ENCODE measurements around the gene MED13L.
"Not testable (repeated sequence)": the region's sequence is repeated elsewhere in the genome, so short reads cannot be mapped to it uniquely, and the experiment has no call there.

The MED13L gene

DNA sequence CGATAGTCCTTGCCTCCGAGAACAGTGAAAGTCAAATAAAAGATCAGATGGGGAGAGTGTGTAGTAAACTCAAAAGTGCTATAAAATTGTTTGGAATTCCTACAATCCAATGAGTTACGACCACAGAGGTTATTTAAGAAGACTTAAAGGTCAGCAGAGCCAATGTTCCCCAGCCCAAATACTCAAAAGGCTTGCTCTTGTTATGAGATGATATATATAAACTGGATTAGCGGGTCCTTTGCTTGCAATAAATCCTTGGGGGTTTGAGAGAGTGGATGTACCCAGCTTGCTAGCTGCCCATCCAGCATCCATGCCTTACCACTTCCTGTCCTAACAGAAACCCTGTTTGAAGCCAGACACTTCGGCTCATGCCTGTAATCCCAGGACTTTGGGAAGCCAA is 29.0 kb upstream of the MED13L start:
- Histone ChIP-seq H3K27ac (no peak overlapping the region), H3K4me3 (no peak overlapping the region)

DNA sequence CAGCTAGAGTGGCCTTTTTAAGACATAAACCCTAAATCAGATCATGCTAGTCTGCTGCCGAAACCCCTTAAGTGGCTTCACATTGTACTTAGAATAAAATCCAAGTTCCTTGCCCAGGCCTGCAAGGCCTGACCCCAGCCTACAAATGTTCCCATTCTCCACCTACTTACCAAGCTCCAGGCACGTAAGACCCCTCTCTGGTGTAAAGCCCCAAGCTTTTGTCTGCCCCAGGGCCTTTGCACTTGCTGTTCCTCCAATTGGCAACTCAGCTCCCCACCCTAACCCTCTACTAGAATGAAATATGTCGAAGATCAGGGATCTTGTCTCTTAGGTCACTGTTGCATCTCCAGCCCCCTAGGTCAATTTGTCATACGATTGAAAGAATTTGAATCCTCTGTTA is 27.1 kb upstream of the MED13L start:
- no peak overlapping the region for H3K27ac ChIP-seq
- no peak overlapping the region for H3K4me3 ChIP-seq

DNA sequence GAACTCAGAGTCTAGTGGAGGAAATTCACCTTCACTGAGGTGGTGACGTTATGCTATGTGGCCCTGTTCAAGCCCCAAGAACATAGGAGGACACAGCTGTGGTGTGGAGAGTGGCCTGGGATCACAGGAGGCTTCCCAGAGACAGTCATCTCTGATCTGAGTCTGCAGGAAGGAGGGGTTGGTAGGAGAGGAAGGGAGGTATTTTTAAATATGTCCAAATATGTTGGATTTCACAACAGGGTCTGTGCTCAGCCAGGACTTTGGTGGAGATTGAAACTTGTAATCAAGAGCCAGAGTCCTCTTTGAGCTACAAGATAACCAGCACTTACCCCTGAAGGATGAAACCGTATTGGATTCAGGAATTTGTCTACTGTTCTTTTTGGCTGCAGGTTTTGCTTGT is 26.4 kb upstream of the MED13L start:
- no peak overlapping the region for H3K4me3 ChIP-seq
- H3K27ac ChIP-seq, result no peak overlapping the region

DNA sequence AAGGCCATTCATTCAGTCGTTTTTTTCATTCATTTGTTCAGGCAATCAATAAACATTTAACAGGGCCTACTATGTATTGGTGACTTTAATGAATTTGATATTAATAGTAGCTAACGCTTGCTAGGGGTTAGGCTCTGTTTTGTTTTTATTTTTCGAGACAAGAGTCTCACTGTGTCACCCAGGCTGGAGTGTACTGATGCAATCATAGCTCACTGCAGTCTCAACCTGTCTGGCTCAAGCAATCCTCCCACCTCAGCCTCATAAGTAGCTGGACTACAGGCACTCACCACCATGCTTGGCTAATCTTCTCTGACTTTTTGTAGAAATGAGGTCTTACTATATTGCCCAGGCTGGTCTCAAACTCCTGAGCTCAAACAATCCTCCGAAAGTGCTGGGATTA is 25.6 kb upstream of the MED13L start:
- no peak overlapping the region for H3K4me3 ChIP-seq
- H3K27ac ChIP-seq, result no peak overlapping the region

DNA sequence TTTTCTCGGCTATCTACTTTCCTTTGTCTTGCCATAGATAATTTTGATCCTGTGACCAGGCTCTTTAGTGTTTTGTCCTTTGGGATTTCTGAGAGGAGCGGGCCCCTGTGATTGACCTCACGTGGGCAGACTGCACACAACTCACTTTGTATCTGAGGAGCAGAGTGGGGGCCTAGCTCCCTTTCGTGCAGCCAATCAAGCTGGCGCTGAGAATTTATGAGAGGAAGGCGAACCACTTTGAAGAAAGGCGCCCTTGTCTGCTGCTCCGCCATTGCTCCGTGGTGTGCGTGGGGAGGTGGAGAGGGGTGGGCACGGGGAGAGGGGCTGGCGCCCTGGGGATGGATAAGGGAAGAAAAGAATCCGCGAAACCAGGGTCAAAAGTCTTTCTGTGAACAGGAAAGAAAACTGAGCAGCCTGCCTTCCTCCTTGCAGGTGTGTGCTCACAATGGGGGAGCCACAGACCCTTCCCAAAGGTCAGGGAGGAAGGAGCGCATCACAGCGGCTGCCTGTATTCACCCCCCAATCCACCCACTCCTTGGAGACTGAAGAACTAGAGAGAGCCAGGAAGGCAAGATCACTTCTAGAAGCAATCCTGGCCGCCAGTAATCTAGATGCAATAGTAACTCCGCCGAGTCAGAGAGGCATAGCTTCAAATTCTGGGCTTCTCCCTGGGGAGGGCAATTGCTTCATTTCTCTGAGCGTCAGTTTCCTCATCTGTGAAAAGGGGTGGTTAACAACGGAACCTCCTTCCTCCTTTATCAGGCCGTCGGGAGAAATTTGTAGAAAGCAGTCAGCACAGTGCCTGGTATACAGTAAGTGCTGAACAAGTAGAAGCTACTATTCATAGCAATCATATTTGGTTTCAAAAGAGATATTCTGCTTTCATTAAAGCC is 24.9 kb upstream of the MED13L start:
- no peak overlapping the region for H3K27ac ChIP-seq
- H3K4me3 ChIP-seq, result no peak overlapping the region

DNA sequence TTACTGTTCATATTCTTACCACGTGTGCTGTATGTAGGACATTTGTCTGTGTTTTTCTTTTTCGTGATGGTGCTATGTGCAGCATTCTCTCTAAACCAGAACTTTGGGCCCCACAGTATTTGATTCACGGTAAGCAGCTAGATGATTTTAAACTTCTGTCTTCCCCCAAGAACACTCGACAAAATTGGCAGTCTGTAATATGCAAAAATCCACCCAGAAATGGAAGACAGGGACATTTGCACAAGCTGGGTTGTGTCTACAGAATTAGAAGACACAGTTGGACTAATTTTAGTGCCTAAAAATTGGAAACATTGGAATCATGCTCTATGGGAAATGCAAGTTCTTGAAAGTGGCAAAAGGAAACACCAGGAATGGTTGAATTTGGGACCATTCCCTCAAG is 24.1 kb upstream of the MED13L start:
- peak overlapping the region in 1 of 21 experiments; percentile 29 for H3K27ac ChIP-seq
- no peak overlapping the region for H3K4me3 ChIP-seq

DNA sequence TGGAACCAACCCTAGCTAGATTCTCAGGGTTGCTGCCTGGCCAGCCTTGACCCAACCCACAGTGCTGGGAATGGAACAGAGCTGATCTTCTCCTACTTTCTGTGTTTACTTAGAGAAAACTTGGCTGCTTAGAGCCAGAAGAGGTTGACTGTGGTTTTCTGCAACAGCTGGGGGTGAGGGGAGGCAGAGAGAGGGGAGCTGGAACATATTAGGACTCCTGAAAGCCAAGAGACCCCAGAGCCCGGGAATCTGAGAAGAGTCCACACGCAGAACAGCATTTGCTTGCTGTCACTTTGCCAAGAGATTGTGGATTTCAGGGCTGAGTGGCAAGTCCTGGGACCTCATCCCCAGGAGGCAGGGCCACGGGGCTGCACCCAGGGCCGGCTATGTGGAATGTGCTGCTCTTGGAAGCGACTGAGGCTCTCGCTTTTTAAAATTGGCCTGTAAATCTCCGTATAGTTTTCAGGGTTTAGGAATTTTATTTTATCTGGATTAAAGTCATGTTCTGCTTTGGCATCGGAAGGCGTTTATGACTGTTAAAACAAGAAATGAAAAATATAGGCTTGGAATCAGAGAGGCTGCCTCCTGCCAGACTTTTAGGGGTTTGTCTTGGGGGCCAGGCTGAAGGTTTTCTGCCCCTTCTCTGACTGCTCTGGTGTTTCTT is 22.3 kb upstream of the MED13L start:
- H3K27ac ChIP-seq, result peak overlapping the region in 6 of 21 experiments; percentile 1 to 55 (median 25)
- no peak overlapping the region for H3K4me3 ChIP-seq

DNA sequence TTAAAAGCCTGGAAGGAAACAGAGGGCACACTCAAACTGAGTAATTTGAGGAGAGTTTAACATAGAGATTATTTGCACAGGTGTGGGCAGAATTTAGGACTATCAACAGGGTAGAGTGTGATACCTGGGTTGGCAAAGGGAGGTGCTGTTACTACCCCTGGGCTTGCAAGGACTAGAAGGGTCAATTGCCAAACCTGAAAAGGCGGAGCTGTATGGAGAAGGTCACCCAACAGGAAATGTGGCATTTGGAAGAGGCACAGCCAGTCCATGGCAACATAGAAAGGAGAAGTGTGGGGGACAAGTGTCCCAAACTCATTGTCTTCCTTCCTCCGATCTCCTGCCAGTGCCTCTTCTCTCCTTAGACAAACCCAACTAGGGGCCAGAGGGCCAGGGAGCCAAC is 21.6 kb upstream of the MED13L start:
- H3K27ac ChIP-seq, result peak overlapping the region in 5 of 21 experiments; percentile 1 to 55 (median 29)

DNA sequence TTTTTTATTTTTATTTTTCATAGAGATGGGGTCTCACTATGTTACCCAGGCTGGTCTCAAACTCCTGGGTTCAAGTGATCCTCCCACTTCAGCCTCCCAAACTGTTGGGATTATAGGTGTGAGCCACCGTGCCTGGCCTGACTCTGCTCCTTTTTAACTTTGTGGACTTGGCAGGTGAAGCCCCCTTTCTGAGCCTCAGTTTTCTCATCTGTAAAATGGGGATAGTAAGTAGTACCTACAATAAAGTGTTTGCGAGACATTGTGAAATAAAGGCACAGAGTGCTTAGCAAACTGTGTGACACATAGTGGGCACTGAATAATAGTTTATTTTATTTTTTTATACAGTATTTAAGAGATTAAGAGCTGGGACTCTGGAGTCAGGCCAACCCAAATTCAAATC is 21.1 kb upstream of the MED13L start:
- H3K4me3 ChIP-seq, result no peak overlapping the region
- H3K27ac ChIP-seq, result no peak overlapping the region

More for the DNA sequence above, 21.6 kb upstream of the MED13L start:
- H3K4me3 ChIP-seq, result no peak overlapping the region

DNA sequence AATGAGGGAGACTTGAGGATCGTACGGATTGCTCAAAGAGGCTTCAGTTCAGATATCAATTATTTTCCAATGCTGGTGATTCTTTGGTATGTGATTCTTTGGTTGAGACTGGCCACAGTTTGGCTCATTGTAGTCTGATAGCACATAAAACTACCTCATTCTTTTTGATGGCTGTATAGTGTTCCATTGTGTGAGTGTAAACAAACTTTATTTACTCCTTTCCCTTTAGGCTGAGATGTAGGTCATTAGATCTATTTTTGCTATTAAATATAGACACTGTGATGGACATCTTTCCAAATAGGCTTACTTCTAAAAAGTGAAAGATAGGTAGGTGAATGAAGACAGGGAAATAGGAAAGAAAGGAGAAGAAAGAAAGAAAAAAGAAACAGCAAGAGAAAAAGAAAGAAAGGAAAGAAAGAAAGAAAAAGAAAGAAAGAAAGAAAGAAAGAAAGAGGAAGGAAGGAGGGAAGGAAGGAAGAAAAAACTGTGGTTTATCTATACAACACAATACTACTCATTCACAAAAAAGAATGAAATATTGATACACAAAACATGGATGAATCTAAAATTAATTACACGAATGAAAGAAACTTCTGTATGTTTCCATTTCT is 19.8 kb upstream of the MED13L start:
- Histone ChIP-seq H3K27ac (no peak overlapping the region), H3K4me3 (no peak overlapping the region)

DNA sequence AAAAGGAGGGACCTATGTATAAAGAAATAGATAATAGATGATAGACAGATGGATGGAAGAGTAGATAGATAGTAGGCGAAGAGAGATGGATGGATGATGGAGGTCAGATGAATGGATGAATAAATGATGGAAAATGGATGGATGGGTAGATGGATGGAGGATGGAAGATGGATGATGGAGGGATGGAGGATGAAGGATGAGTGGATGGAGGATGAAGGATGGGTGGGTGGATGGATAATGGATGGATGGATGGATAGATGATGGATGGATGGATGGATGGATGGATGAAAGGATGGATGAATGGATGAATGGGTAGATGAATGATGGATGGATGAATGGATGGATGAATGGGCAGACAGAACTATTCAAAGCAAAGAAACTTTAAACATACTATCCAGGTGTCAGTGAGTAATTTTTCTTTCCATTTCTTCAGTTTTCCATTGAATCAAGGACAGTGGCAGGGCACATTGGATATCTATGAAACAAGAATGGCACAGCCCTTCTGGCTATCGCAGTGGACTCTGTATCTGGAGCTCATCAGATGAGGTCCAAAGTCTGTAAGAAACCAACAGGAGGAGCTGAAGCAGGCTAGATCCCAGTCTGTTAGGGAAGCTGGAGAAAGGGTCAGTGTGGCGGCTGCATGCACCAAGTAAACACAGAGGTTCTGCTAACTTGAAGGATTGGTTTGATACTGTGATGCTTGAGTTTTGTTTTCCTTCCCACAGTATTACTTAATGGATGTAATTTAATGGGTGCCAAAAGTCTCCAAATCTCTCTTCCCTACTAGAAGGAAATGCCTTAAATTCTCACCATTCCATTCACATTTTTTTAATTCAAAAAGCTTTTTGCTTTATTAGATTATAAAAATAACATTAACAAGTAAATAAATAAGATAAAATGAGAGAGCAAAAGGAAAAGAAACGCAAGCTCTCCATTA is 18.1 kb upstream of the MED13L start:
- Histone ChIP-seq H3K4me3 (no peak overlapping the region), H3K27ac (no peak overlapping the region)

DNA sequence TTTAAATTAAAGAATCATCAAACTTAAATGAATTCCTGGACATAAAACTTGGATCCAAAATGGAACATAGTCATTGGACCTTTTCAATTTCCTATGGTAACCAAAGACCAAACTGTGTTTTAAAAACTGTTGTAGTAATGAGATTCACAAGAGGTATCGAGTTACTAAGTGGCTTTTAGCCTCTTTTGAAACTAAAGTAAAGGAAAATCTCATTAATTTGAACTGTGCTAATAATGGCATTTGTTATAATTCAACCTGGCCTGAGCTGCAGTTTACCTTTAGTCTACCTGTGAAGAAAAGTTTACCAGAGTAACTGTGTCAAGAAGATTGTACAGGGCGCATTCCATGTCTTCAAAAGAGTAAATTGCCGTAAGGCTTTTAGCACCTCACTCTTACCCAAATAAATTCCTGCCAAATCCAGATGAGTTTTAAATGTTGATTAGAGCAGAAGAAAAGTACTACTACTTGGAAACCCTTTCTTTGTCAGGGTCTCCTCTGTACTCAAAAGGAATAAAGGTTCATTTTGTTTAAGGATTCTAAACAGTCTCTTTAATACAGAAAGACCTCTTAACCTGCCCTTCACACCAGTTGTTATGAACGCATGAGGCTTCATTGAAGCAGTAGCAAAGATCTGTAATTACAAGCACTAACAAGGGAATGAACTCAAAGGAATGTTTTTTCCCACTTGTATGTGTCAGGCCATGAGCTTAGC is 17.1 kb upstream of the MED13L start:
- Histone ChIP-seq H3K4me3 (no peak overlapping the region), H3K27ac (no peak overlapping the region)

DNA sequence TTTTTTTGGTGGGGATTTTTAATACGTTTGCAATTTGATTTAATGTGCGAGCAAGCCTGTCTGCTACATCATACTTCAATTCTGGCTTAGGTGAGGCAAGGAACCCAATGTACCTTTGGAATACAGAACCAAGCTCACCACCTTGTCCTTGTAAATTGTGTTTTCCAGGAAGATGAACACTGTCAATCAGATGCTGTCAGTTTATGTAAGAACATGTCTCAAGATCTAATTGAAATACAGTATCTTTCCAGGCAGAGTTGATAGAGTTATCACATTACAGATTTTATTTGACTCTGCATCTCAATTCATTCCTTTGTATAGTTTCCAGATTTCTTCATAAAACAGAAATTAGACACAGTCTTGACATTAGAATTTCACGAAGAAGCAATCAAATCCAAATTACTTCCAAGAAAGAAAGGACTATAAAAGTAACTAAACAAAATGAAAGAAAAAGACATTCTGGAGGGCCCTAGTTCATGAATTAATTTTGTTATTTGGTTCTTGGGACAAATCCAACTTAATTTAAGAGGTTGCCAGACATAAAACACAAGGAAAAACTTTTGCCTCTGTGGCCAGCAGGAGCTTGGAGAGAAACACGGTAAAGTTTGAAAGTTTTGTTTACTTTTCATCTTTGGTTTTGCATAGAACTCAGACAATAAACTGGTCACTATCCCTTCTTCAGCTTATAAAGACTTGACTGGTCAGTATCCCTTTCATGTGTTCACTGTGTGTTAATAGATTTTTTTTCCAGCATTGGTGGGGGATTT is 16.4 kb upstream of the MED13L start:
- no peak overlapping the region for H3K27ac ChIP-seq

DNA sequence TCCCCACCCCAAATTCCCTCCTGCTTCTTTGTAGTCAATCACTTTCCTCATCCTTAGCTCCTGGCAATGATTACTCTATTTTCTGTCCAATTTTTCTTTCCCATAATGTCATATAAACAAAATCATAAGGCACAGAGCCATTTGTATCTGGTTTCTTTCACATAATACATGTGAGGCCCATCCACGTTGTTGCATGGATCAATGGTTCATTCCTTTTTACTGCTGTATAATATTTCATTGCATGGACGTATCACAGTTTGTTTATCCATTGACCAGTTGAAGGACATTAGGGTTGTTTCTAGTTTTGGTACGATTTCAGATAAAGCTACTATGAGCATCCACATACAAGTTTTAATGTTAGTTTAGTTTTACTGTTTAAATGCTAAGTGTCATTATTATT is 13.7 kb upstream of the MED13L start:
- no peak overlapping the region for H3K27ac ChIP-seq
- no peak overlapping the region for H3K4me3 ChIP-seq

More for the DNA sequence above, 16.4 kb upstream of the MED13L start:
- no peak overlapping the region for H3K4me3 ChIP-seq

DNA sequence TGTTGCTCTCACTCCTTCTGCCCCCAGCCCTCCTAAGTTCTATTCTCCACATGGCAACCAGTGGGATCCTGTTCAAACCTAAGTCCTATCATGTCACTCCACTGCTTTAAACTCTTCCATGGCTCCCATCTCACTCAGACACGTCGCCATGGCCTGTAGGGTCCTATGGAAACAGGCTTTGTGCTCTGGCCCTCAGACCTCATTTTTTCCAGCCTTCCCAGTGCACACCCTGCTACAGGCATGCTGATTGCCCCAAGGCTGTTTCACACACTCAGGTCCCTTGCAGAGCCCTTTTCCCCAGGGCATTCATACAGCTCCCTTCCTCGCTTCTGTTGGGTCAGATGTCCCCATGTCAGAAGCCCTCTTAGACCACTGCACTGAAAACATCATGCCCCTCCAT is 11.2 kb upstream of the MED13L start:
- no peak overlapping the region for H3K27ac ChIP-seq
- H3K4me3 ChIP-seq, result no peak overlapping the region

DNA sequence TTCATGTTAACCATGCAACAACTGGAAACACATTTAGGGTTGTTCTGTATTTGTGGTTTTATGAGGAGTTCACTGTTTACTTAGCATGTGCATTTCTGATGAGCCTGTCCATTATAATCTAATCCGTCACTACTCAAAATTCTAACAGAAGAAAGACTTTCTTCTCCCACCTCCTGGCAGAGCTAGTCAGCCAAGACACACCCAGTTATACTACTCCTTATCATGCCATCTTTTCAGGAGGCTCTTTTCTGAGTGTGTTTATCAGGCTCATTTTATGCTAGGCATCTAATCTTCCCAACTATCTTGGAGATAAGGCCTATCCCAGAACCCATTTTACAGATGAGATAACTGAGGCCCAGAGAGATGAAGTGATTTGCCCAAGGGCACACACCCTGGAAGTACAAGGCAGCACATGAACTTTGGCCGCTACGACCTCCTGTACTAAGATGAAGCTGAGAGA is 10.4 kb upstream of the MED13L start:
- Histone ChIP-seq H3K27ac (no peak overlapping the region), H3K4me3 (no peak overlapping the region)

DNA sequence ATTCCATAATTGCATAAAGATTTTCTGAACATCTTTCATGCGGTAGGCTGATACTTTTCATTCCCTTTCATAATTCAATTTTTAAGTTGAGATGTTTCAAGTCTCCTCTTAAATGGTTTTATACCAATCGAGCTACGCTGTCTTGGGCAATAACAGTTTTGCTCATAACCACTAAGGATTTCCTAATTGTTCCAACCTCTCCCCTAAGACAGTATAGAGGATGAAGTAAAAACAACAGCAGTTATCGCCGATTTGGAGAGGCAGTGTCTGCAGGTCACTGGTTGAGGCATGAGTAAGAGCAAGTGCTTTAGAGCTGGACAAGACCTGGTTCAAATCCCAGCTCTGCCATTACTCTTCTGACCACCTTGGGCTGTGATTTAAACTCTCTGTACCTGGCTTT is 6.9 kb upstream of the MED13L start:
- no peak overlapping the region for H3K27ac ChIP-seq
- H3K4me3 ChIP-seq, result no peak overlapping the region

DNA sequence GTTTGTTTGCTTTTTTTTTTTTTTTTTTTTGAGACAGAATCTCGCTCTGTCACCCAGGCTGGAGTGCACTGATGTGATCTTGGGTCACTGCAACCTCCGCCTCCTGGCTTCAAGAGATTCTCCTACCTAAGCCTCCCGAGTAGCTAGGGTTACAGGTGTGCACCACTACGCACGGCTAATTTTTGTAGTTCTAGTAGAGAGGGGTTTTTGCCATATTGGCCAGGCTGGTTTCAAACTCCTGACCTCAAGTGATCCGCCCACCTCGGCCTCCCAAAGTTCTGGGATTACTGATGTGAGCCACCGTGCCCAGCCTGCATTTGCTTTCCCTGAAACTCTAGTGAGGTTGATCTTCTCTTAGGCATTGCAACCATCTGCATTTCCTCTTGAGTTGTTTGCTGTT is 6.4 kb upstream of the MED13L start:
- H3K27ac ChIP-seq, H3K4me3 ChIP-seq: not testable (repeated sequence)

All from skin epidermis (tissue), 12 donors.